HG02840 (cell line): ENCODE measurements around the gene PRPF4.
"Not testable (repeated sequence)": the region's sequence is repeated elsewhere in the genome, so short reads cannot be mapped to it uniquely, and the experiment has no call there.

ENCODE experiments used
- ATAC-seq: cut with Tn5 transposase; IDR thresholded peaks from one replicate; pipeline ENCODE4 v1.9.1; 2021; ENCODE audit warnings: mild to moderate bottlenecking, moderate library complexity, moderate number of reproducible peaks; ENCODE audit not compliant: unreplicated experiment, low FRiP score

Gene PRPF4

GRCh38 chr9:113275157-113276131 is at the start of gene PRPF4, which contains the start of gene CDC26:
TSS of gene PRPF4 (plus strand) at chr9:113275658. CDS start at chr9:113275744, 86 bp downstream.
TSS of gene CDC26 (minus strand) at chr9:113275572. CDS start at chr9:113272507, 3,065 bp downstream.
- ATAC-seq, result peak; percentile 96

GRCh38 chr9:113227436-113227835 is 48.0 kb upstream of the PRPF4 start:
- no peak for ATAC-seq

GRCh38 chr9:113228130-113228665 is 47.3 kb upstream of the PRPF4 start:
- no peak for ATAC-seq

- no peak for ATAC-seq
These were observed 43.8 kb upstream of the PRPF4 start for GRCh38 chr9:113231701-113232100.

GRCh38 chr9:113235701-113236255 is 39.7 kb upstream of the PRPF4 start:
- ATAC-seq, result not testable (repeated sequence)

- ATAC-seq, result no peak
These were observed 38.4 kb upstream of the PRPF4 start for GRCh38 chr9:113237026-113237425.

- no peak for ATAC-seq
These were observed 37.1 kb upstream of the PRPF4 start for GRCh38 chr9:113238202-113238858.

GRCh38 chr9:113238859-113239232 is 36.6 kb upstream of the PRPF4 start:
- ATAC-seq, result no peak

- no peak for ATAC-seq
These were observed 34.3 kb upstream of the PRPF4 start for GRCh38 chr9:113241161-113241560.

- ATAC-seq, result no peak
These were observed 30.9 kb upstream of the PRPF4 start for GRCh38 chr9:113244556-113244955.

- ATAC-seq, result no peak
These were observed 29.6 kb upstream of the PRPF4 start for GRCh38 chr9:113245894-113246293.

- no peak for ATAC-seq
These were observed 28.5 kb upstream of the PRPF4 start for GRCh38 chr9:113246928-113247327.

- ATAC-seq, result no peak
These were observed 27.8 kb upstream of the PRPF4 start for GRCh38 chr9:113247640-113248039.

GRCh38 chr9:113249661-113250060 is 25.8 kb upstream of the PRPF4 start:
- not testable (repeated sequence) for ATAC-seq

GRCh38 chr9:113250807-113251206 is 24.7 kb upstream of the PRPF4 start:
- no peak for ATAC-seq

- ATAC-seq, result no peak
These were observed 20.5 kb upstream of the PRPF4 start for GRCh38 chr9:113254991-113255390.

- ATAC-seq, result no peak
These were observed 20.0 kb upstream of the PRPF4 start for GRCh38 chr9:113255438-113255837.

GRCh38 chr9:113257863-113258262 is 17.6 kb upstream of the PRPF4 start:
- ATAC-seq, result no peak

- ATAC-seq, result no peak
These were observed 17.2 kb upstream of the PRPF4 start for GRCh38 chr9:113258282-113258681.

GRCh38 chr9:113261917-113262671 is 13.4 kb upstream of the PRPF4 start:
- no peak for ATAC-seq
